HL-60 (cell line): ENCODE measurements around the gene ST6GALNAC1.

ENCODE experiments used
- DNase-seq, 2 experiments: peaks; one replicate each; pipeline ENCODE4 v3.0.0-alpha.2; 2010 to 2020; ENCODE audit warnings: low read depth in 1 of 2, low spot score in 1 of 2
- H3K27ac ChIP-seq: fragments of 250-450 bp; sonication (Bioruptor Pico); replicated peaks from 2 replicates; pipeline ENCODE4 v1.5.1; 2020; ENCODE audit warnings: mild to moderate bottlenecking, moderate library complexity
- H3K27me3 ChIP-seq: fragments of 250-450 bp; sonication (Bioruptor Pico); 2 replicates; pipeline ENCODE4 v1.5.1; 2021; ENCODE audit warnings: mild to moderate bottlenecking, moderate library complexity; ENCODE audit not compliant: insufficient read depth, poor library complexity, severe bottlenecking
- H3K4me3 ChIP-seq: replicated peaks from 2 replicates; pipeline ENCODE4 v1.5.1; 2011; ENCODE audit warnings: mild to moderate bottlenecking, control low read depth, low read length; ENCODE audit not compliant: insufficient read depth
- GABPA ChIP-seq: IDR thresholded peaks from 2 replicates; pipeline ENCODE4 v1.6.1; 2012; ENCODE audit warnings: low read depth
- POLR2AphosphoS5 ChIP-seq: IDR thresholded peaks from 2 replicates; pipeline ENCODE4 v1.6.1; 2012; ENCODE audit warnings: low read depth
- SPI1 ChIP-seq: IDR thresholded peaks from 2 replicates; pipeline ENCODE4 v1.6.1; 2012; ENCODE audit warnings: low read depth, mild to moderate bottlenecking, borderline replicate concordance
- TF ChIP-seq, protein P1 (sequence below): IDR thresholded peaks from 2 replicates; pipeline ENCODE4 v1.6.1; 2012; ENCODE audit warnings: low read depth; ENCODE audit not compliant: insufficient replicate concordance
- TF ChIP-seq, protein P2 (sequence below): IDR thresholded peaks from one replicate; pipeline ENCODE4 v1.5.1; 2011; ENCODE audit warnings: low read length, control low read depth, inconsistent platforms; ENCODE audit not compliant: insufficient read depth

ST6GALNAC1 gene

DNA sequence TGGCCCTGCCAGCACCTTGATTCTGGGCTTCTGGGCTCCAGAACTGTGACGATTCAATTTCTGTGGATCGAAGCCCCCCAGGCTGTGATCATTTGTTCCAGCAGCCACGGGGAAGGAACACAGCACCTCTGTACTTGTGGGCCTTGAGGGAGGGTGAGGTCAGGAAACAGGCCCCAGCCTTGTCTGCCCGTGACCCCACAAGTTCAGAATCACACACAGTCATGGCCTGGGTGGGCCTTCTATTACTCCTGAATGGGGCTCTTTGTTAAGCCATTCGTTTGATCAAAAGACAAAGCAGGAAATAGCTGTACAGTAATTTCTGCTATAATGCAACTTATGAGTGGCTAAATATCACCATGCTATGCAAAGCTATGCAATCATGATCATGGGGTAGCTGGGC is 68.0 kb downstream of the ST6GALNAC1 start:
- Histone ChIP-seq H3K27ac (no peak overlapping the region), H3K4me3 (no peak overlapping the region), H3K27me3 (no peaks in the 10 kb centered on the region)
- no peak for DNase-seq
- no peak for TF ChIP-seq GABPA
- TF ChIP-seq, protein P1, sequence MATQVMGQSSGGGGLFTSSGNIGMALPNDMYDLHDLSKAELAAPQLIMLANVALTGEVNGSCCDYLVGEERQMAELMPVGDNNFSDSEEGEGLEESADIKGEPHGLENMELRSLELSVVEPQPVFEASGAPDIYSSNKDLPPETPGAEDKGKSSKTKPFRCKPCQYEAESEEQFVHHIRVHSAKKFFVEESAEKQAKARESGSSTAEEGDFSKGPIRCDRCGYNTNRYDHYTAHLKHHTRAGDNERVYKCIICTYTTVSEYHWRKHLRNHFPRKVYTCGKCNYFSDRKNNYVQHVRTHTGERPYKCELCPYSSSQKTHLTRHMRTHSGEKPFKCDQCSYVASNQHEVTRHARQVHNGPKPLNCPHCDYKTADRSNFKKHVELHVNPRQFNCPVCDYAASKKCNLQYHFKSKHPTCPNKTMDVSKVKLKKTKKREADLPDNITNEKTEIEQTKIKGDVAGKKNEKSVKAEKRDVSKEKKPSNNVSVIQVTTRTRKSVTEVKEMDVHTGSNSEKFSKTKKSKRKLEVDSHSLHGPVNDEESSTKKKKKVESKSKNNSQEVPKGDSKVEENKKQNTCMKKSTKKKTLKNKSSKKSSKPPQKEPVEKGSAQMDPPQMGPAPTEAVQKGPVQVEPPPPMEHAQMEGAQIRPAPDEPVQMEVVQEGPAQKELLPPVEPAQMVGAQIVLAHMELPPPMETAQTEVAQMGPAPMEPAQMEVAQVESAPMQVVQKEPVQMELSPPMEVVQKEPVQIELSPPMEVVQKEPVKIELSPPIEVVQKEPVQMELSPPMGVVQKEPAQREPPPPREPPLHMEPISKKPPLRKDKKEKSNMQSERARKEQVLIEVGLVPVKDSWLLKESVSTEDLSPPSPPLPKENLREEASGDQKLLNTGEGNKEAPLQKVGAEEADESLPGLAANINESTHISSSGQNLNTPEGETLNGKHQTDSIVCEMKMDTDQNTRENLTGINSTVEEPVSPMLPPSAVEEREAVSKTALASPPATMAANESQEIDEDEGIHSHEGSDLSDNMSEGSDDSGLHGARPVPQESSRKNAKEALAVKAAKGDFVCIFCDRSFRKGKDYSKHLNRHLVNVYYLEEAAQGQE = no peak
- TF ChIP-seq, protein P2, sequence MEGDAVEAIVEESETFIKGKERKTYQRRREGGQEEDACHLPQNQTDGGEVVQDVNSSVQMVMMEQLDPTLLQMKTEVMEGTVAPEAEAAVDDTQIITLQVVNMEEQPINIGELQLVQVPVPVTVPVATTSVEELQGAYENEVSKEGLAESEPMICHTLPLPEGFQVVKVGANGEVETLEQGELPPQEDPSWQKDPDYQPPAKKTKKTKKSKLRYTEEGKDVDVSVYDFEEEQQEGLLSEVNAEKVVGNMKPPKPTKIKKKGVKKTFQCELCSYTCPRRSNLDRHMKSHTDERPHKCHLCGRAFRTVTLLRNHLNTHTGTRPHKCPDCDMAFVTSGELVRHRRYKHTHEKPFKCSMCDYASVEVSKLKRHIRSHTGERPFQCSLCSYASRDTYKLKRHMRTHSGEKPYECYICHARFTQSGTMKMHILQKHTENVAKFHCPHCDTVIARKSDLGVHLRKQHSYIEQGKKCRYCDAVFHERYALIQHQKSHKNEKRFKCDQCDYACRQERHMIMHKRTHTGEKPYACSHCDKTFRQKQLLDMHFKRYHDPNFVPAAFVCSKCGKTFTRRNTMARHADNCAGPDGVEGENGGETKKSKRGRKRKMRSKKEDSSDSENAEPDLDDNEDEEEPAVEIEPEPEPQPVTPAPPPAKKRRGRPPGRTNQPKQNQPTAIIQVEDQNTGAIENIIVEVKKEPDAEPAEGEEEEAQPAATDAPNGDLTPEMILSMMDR = no peak
- no peak for TF ChIP-seq POLR2AphosphoS5
- no peak for TF ChIP-seq SPI1
